CD4-positive, alpha-beta T cell treated with Interleukin-4 for 4 hours (primary cell): ENCODE data around the gene RXFP4.
"Not testable (repeated sequence)": the region's sequence is repeated elsewhere in the genome, so short reads cannot be mapped to it uniquely, and the experiment has no call there.

ENCODE experiments used
- DNase-seq: peaks from one replicate; pipeline ENCODE4 v3.0.0-alpha.2; 2020

Gene RXFP4

DNA sequence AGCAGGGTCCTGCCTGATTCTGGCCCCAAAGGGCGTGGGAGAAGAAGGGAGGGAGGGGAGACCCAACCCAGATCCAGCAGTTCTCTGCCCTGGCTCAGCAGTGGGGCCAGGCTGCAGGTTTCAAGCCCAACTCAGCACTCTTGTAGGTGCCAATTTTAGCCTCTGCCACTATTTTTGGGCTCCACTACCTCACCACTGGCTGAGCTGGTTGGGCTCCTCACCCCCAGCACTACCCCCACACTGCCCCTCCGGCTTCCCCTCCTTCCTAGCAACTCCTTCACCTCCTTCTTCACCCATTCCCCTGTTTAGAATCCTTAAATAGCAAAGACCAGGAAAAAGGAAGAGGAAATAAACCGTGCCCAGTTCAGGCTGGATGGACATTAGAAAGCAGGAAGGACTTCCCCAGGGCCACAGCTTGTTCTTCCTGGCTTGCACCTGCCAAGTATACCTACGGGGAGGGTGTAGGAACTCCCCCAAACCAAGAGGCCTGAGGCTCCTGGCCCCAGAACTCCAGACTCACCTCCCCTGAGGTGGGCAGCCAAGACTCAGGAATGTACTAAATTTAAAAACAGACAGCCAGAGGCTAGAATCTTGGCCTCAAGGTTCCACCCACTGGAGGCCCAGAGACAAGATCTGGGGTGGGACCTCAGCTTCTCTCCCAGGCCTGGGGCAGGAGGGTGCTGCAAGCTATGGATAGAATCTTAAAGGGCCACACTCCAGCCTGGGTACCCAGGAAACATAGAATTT, 38.3 kb downstream of the RXFP4 start:
- DNase-seq, result no peak

DNA sequence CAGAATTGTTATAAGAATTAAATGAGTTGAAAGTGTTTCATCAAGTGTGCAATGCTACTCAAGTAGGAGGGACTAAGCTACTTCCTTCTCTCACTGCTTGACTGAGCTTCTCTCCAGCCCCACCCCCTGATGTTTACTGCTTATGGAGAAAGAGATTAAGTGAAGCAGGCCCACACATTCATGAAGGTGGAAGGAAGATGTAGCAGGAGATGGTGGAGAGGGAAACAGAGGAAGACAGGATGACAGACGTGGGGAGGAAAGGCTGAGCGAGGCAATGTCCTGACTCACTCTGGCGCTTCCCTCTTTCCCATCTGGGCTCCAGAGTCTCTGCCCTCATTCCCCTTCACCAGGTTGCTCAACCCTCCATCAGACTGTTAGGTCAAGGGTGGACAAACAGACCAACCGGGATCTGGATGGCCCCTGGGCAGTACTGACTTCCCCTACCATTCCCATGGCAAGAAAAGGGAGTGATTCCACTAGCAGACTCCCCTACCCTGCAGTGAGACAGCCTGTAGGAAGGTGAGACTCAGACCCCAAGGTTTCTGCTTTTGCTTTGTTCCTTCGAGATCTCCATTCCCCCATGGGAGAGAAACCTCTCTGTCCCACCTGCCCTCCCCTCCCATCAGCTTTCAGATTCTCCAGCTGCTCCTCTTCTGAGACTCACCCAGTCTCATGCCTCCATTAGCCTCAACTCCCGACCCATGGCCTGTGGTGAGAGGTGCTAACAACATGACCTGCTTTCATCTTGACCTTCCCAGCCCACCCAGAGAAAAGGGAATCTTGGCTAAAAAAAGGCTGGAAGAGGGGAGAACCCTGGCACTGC, 40.0 kb downstream of the RXFP4 start:
- peak; percentile 58 for DNase-seq

DNA sequence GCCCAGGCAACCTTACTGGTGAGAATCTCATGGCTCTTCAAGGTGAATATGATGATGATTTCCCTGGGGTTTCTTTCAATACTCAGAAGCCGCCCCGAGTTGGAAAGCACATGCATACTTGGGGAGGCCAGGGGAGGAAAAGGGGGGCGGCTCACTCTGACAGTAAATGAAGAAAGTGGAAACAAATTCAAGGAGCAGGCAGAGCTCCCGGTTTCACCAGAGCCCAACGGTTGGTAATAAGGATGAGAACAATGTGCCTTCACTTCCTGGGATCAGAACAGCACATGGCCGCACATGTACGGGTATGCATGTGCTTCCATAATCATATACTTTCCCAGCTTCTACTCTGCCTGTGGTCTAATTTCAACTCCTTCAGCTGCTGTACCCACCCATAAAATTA, 40.7 kb downstream of the RXFP4 start:
- no peak for DNase-seq

DNA sequence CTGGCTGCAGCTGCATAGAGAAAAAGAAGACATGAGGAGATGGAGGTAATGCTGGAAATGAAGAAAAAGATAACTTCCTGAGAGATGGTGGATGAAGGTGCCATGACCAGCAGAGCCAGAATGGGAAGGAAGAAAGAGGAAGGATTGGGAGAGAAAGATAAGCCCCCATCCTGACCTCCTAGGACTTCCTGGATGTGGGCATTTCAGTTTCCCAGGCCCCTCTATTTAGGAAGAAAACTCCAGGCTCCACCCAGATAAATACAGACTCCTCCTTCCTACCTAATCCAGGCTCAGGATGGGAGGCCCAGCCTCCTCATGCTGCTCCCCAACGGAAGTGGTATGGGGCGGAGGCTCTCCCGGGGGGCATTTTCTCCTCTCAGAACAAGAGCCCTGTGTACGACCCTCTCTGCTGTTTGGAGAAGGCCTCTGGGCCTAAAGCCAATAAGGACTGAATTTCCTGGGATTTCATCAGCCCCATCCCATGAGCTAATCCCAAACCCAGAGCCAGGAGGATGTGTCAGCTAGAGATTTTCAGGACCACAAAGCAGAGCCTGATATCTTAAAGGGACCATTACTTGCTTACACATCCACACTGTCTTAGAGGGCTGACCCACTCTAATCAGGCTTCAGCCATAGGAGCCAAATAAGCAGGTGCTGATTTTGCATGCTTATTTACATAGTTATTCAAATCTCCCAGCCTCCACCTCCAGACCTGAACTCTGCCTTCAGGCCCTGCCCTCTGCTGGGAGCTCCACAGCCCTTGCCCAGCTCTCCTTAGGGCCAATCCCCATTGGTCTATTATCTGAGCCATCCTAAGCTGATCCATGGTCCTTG, 42.0 kb downstream of the RXFP4 start:
- no peak for DNase-seq

DNA sequence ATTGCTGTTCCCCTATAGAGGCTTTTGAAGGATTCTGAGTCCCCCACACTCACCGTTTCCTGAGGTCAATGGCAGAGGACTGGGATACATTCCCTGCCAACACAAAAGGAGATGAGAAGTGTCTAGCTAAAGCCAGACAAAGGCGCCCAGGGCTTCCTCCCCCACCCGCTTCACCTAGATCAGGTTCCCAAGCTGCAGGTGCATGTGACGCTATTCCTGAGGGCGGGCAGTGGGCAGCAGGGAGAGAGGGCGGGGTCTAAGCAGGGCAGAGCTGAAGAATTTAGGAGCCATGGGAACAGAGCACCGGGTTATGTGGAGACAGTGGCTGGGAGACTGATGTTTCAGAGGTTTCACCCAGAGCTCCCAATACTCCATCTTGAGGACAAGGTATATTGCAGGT, 42.9 kb downstream of the RXFP4 start:
- no peak for DNase-seq

DNA sequence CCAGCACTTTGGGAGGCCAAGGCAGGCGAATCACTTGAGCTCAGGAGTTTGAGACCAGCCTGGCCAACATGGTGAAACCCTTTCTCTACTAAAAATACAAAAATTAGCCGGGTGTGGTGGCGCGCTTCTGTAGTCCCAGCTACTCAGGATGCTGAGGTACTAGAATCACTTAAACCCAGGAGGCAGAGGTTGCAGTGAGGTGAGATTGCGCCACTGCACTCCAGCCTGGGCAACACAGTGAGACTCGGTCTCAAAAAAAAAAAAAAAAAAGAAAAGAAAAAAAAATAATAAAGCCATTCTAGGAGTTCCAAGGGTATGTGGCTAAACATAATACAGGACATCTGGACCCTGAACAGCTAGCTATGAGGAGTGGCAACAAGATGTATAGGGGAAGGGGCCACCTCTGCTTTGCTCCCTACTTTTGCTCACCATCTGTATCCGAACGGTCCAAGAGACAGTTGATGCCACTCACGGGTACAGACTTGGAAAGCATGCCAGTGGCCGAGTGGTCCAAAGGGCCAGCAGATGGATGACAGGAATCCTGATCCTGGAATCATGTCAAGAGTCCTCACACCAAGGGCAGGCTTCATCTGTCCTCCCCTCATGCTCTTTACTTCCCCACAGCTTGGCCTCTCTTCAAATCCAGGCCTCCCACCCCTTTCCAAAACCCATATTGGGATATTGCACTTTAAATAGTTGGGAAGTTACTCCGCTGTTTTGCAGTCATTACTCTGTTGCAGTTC, 43.6 kb downstream of the RXFP4 start:
- not testable (repeated sequence) for DNase-seq

DNA sequence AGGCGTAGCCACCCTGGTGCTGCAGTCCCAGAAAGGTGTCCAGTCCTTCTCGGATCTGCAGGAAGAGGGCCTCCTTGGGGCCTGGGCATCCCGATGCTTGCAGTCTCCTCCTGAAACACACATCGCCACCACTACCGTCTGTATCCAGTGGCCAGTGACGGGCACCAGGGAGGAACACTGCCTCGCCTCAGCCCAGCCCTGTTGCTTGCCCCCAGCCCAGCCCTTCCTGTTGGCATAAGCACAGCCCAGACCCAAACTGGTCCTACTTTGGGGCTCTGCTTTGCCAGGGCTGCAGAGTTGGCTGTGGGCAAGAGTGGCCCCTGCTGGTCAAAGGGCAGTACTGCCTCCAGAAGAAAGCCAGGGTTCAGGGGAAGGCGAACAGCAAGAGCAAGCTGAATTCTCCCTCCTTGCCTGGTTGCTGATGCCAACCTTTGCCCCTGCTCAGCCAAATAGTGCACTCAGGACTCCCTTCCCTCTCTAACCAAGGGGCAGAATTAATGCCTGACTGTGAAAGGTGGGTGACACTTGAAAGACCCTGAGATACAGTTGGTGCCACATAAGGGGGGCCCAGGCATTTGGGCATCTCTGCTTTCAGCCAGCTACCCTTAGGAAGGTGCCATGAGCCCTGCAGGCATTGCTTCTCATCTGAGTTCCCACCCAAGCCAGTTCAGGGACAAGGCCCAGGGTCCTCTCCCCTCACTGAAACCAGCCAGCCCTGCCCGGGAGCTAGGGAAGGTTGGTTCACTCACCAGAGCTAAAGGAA, 48.0 kb downstream of the RXFP4 start:
- peak; percentile 80 for DNase-seq

DNA sequence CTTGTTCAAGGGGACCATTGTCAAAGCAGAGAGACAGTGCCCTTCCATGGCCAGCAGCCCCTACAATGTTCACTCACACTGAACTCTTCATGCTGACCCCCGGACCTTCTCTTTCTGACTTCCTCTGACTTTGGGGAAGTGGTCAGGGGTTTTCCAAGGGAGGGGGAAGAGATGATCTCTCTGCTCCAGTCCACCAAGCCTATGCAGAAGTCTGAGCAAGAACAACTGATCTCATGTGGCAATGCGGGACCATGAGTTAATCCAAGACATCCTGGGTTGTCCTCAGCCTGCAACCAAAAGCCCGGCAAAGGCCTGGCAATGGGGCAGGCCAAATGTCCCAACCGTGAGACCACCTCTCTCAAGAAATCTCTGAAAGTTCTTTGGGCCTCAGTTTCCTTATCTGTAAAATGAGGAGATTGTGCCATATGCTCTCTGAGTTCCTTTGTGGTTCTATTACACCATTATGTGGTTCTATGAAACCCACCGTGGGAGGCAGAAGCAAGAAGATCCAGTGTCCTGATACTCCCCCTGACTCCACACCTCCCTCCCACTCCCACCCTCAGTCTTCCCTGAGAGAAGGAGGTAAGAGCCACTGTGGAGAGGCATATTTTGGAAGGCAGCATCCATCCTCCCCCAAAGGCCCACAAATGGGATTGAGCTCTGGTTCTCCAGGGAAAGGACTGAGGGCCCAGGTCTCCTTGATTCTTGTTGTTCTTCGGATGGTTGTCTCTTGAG, 48.7 kb downstream of the RXFP4 start:
- no peak for DNase-seq
